HG03064 (cell line): ENCODE results near the gene SLAIN1.
"Not testable (repeated sequence)": the region's sequence is repeated elsewhere in the genome, so short reads cannot be mapped to it uniquely, and the experiment has no call there.

Source experiments
- ATAC-seq: cut with Tn5 transposase; IDR thresholded peaks from one replicate; pipeline ENCODE4 v1.9.1; 2021; ENCODE audit warnings: low read depth; ENCODE audit not compliant: unreplicated experiment

The SLAIN1 gene

DNA sequence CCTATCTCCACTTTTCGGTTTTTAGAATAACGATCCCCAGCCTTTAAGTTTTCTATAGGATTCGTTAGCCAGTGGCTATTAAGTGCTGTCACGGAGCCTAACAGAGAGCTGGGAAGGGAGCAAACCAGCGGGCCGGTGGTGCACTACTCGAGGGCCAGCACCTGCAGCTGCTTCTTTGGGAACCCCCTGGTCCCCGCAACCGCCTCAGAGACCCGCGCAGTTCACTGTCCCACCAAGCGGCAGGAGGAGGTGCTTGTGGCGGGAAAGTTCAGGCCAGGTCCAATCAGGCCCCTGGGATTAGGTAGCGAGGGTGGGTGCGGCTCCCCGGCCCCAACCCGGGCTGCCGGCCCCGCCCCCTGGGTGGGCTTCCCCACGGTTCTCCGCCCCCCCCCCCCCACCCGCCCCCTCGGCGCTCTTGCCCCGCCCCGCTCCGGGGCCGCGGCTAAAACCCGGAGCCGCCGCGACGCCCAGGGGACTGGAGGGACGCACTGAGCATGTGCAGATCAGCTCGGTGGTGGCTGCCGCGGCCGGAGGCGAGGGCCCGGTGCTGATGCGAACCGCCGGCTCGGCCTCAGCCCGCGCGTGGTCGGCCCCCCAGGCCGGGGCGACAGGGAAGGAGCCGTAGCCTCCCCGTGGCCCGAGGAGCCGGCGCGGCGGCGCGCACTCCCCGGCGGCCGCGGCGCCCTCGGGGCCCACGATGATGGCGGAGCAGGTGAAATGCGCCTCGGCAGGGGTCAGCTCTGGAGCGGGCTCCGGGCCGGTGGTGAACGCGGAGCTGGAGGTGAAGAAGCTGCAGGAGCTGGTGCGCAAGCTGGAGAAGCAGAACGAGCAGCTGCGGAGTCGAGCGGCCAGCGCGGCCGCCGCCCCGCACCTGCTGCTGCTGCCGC, at the start of gene SLAIN1:
Gene SLAIN1 (plus strand): TSS at position 471 of the 887 bp plus-strand sequence. CDS start 227 bp downstream, at position 698.
- ATAC-seq = peak; percentile 55

DNA sequence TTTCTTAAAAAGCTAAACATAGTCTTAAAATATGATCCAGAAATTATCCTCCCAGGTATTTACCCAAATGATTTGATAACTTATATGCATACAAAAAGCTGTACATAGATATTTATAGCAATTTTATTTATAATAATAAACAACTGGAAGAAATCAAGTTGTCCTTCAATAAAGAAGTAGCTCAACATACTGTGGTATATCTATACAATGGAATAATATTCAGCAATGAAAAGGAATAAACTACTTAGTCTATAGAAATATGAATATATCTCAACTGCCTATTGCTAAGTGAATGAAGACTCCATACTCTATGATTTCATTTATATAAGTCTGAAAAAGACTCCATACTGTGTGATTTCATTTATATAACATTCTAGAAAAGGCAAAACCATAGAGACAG, 47.1 kb upstream of the SLAIN1 start:
- ATAC-seq = no peak

- ATAC-seq = no peak
Measured at GRCh38 chr13:77653301-77653700, 44.2 kb upstream of the SLAIN1 start.

DNA sequence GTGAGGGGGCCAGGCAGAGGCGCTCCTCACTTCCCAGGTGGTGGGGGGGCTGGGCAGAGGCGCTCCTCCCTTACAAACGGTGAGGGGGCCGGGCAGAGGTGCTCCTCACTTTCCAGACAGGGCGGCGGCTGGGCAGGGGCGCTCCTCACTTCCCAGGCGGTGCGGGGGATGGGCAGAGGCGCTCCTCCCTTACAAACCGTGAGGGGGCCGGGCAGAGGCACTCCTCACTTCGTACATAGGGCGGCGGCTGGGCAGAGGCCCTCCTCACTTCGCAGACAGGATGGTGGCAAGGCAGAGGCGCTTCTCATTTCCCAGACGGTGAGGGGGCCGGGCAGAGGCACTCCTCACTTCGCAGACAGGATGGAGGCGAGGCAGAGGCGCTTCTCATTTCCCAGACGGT, 37.5 kb upstream of the SLAIN1 start:
- ATAC-seq = not testable (repeated sequence)

DNA sequence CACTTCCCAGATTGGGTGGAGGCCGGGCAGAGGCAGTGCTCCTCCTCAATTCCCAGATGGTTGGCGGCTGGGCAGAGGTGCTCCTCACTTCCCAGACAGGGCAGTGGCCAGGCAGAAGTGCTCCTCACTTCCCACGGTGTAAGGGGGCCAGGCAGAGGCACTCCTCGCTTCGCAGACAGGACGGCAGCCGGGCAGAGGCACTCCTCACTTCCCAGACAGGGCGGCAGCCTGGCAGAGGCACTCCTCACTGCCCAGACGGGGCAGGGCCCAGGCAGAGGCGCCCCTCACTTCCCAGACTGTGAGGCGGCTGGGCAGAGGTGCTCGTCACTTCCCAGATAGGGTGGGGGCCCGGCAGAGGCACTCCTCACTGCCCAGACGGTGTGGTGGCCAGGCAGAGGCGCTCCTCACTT, 36.6 kb upstream of the SLAIN1 start:
- ATAC-seq = no peak

- not testable (repeated sequence) for ATAC-seq
Measured at GRCh38 chr13:77662301-77662700, 35.2 kb upstream of the SLAIN1 start.

DNA sequence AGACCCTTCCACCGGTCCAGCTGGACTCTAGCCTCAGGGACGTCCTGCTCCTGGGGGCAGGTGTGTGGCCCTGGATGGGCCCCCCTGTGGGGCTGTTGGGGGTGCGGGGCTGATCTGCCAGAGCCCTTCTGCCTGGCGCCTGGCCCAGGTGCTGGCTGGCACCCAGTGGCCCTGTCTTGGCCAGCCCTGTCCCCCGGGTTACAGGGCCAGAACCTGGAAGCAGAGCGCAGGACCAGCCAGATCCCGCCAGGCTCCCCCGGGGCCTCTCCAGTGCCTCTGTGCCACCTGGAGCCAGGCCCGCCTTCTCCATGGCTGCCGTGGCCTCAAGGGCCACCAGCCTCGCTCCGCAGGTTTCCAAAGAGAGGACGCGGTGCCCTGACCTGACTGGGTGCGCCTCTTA, 34.7 kb upstream of the SLAIN1 start:
- ATAC-seq = not testable (repeated sequence)

GRCh38 chr13:77674852-77675251, 22.6 kb upstream of the SLAIN1 start:
- ATAC-seq = no peak

- ATAC-seq = no peak
Measured at GRCh38 chr13:77678691-77679235, 18.7 kb upstream of the SLAIN1 start.

DNA sequence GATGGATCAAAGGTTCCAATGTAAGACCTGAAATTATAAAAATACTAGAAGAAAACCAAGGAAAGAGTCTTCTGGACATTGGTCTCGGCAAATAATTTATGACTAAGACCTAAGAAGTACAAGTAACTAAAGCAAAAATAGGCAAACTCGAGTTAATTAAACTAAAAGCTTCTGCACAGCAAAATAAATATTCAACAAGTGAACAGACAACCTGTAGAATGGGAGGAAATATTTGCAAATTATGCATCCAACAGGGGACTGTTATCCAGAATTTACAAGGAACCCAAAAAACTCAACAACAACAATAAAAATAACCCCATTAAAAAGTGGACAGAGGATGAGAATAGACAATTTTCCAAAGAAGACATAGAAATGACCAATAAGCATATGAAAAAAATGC, 9.7 kb upstream of the SLAIN1 start:
- no peak for ATAC-seq

DNA sequence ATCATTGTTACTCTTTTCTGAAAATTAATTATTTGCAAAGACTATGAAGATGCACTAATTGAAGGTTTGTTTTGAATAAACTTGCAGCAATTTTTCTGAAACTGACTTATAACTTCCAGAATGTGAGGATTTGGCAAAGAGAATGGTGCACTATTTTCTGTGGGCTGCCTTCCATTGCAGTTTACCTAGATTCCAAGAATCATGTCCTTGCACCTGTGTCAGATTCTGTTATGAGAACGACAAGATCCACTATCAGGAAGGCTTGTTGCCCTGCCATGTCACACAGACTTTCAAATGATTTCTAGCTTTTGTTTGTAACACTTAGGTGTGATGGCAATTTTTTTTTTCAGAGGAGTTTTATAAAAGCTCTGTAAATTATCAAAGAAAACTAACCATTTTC, 5.6 kb upstream of the SLAIN1 start:
- ATAC-seq = no peak

- no peak for ATAC-seq
Measured at GRCh38 chr13:77692746-77693448, 4.6 kb upstream of the SLAIN1 start.

- no peak for ATAC-seq
Measured at GRCh38 chr13:77693449-77693940, 4.0 kb upstream of the SLAIN1 start.

- ATAC-seq = no peak
Measured at GRCh38 chr13:77696006-77696878, 1.2 kb upstream of the SLAIN1 start.

- peak; percentile 1 for ATAC-seq
Measured at GRCh38 chr13:77696879-77697216, 639 bp upstream of the SLAIN1 start.

DNA sequence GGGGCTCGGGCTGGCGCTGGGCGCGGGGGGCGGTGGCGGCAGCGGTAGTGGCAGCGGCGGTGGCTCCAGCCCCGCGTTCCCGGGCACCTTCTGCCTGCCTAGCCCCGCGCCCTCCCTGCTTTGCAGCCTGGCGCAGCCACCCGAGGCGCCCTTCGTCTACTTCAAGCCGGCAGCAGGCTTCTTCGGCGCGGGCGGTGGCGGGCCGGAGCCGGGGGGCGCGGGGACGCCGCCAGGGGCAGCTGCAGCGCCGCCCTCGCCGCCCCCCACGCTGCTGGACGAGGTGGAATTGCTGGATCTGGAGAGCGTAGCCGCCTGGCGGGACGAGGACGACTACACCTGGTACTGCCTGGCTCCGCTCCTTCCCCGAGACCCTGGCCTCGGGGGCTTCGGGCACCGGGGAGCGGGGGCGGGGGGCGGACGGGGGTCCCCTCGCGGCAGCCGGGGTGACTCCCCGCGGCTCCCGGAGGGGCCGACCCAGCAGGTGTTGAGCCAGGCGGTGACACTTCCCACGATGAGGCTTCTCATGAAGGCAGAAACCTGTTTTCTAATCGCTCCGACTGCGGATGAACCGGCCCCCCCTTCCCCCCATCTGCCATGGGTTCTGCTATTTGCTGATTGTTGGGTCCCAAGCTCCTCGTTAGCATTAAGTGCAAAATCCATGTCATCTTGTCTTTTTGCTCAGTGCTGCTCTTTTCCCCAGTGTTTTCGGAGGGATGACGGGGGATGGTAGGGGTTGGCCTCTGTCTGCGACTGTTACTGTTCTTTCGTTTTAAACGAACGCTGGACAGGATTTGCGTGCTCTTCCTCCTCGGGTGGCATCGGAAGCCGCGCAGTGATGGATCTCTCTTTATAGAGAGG, 943 bp downstream of the SLAIN1 start:
- ATAC-seq = peak; percentile 23

GRCh38 chr13:77699059-77699680, 1.7 kb downstream of the SLAIN1 start:
- no peak for ATAC-seq

- no peak for ATAC-seq
Measured at GRCh38 chr13:77701305-77701704, 3.8 kb downstream of the SLAIN1 start.

DNA sequence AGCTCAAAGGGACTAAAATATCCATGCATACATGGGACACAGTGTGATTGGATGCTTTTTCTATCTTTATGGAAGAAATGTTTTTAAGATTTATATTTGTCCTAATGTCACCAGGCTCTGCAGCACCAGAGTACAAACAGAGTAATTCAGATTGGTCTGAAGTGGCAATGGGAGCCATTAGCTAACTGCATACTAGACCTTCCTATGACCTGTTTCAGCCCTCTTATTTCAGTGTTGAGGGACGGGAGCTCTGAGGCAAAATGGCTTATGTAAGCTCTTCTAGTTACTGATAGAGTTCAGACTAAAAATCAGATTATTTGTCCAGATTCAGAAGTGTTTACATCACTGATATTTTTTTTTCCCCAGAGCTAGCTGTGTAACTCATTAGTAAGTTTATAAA, 4.9 kb downstream of the SLAIN1 start:
- no peak for ATAC-seq
